ENCODE data around the gene DUSP1.

DUSP1 gene

DNA sequence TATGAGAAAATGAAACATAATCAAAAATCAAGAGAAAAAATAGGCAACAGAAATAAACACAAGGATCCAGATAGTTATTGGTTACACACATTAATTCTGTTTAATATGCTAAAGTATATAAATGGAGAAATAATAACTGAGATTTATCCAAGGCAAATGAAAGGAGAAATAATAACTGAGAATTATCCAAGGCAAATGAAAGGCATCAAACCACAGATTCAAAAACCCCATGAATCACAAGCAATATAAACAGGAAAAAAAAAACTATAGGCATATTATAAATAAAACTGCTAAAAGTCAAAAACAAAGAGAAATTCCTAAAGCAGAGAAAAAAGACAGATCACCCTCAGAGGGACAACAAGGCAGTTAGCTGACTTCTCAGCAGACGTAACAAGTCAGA is 10.9 kb downstream of the DUSP1 start:
- no peak for DNase-seq

DNA sequence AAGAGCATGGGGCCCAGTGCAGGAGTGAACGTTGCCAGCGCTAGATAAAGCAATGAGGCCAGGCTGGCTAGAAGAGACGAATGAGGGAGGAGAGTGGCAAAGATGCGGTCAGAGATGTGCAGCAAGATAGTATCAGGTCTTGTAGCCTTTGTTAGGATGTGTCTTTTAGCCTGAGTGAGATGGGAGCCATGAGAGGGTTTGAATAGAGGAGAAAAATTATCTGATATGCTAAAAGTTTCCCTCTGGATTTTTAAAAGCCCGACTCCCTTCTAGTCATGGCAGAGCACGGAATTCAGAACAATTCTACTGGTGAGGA is 12.2 kb downstream of the DUSP1 start:
- no peak for DNase-seq

- peak in 1 of 2 donors; percentile 13 for DNase-seq
Measured at GRCh38 chr5:172758077-172758833, 12.7 kb downstream of the DUSP1 start.

DNA sequence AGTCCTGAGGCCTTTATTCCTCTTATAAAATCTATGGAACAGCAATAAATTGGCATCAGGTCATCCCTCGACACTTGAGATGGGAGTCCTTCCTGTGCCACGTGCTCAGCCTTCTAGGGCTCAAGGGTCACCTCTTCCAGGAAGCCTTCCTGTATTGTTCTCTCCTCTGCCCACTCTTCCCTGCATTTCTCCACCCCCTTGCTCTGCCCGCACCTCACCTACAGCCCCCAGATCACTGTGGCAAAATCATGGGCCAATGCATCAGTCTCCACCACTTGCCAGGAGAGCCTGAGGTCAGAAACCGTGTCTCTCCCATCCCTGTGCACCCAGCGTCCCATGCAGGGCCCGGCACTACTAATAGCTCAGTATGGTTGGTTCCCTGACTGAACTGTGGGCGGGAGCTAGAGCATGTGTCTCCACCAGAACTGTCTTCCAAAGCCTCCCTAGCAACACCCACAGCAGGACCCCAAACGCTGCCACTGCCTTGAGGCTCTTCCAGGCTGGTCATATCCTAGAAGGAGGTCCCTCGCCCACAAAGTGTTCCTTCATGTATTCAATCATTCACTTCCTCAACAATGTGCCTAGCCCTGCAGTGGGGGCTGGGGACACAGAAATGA is 13.5 kb downstream of the DUSP1 start:
- DNase-seq = no peak

- DNase-seq = no peak
Measured at GRCh38 chr5:172756764-172757393, 14.1 kb downstream of the DUSP1 start.

- no peak for DNase-seq
Measured at GRCh38 chr5:172754596-172755356, 16.2 kb downstream of the DUSP1 start.

GRCh38 chr5:172753101-172753500 is 17.9 kb downstream of the DUSP1 start:
- DNase-seq = no peak

DNA sequence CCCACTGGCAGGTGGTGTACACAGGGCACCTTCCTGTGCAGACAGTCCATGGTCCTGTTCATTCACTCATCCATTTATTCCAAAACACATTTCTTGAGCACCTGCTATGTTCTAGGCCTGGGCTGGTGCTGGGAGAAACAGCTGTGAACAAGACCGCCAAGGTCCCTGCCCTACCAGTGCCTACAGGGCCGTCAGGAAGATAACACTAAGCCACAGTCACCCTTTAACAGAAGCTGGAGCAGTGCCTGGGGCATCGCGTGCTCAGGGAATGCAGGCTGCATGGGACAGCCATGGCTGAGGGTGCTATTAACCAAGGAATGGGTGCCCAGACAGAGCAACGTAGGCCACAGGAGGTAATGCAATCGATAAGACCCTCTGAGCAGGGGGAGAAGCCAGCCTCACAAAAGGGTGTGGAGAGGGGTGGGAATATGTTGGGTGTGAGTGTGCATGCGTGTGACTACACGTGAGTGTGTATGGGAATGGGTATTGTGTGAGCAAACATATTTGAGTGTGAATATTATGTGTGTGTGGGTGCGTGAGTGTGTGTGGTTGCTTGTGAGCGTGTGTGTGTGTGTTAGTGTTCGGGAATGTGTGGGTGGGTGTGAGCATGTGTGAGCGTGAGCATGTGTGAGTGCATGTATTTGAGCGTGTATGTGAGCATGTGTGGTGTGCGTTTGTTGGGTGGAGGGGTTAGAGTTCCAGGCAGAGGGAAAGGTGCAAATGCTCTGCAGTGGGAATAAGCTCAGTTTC is 19.1 kb downstream of the DUSP1 start:
- DNase-seq = no peak

GRCh38 chr5:172749881-172750633 is 20.9 kb downstream of the DUSP1 start:
- DNase-seq = no peak

- no peak for DNase-seq
Measured at GRCh38 chr5:172749076-172749475, 21.9 kb downstream of the DUSP1 start.

- DNase-seq = no peak
Measured at GRCh38 chr5:172748341-172748843, 22.6 kb downstream of the DUSP1 start.

DNA sequence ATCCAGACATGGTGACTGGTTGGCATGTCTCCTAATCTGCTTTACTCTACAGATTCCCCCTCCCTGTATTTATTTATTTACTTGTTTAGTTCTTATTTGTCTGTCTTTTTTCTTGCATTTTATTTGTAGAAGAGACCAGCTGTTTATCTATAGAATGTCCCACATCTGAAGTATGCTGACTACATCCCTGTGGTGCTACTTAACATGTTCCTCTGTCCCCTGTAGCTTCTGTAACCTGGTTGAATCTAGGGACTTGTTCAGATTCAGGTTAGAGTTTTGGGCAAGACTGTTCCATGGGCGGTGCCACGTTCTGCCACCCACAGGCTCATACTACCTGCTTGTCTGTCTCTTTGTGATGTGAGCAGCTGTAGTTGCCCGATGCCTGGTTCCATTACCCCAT is 23.5 kb downstream of the DUSP1 start:
- no peak for DNase-seq

DNA sequence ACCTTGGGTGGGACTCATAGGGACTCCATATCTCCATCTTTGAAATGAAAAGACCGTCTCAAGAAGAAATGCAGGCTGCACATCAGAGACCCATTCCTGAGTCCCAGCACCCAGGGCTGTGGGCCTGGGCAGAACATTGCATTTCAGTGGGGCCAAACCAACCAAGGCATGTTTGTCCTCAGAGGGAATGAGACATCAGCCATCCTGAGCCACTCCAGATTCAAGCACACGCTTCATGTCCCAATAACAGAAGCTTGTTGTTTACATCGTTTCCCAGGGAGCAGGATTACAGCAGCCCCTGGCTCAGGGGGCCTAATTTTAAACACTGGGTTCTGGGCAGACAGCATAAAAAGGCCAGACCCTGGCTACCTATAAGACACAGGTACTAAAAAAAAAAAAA is 24.3 kb downstream of the DUSP1 start:
- DNase-seq = no peak

- DNase-seq = no peak
Measured at GRCh38 chr5:172745838-172746237, 25.2 kb downstream of the DUSP1 start.

- no peak for DNase-seq
Measured at GRCh38 chr5:172745406-172745805, 25.6 kb downstream of the DUSP1 start.

DNA sequence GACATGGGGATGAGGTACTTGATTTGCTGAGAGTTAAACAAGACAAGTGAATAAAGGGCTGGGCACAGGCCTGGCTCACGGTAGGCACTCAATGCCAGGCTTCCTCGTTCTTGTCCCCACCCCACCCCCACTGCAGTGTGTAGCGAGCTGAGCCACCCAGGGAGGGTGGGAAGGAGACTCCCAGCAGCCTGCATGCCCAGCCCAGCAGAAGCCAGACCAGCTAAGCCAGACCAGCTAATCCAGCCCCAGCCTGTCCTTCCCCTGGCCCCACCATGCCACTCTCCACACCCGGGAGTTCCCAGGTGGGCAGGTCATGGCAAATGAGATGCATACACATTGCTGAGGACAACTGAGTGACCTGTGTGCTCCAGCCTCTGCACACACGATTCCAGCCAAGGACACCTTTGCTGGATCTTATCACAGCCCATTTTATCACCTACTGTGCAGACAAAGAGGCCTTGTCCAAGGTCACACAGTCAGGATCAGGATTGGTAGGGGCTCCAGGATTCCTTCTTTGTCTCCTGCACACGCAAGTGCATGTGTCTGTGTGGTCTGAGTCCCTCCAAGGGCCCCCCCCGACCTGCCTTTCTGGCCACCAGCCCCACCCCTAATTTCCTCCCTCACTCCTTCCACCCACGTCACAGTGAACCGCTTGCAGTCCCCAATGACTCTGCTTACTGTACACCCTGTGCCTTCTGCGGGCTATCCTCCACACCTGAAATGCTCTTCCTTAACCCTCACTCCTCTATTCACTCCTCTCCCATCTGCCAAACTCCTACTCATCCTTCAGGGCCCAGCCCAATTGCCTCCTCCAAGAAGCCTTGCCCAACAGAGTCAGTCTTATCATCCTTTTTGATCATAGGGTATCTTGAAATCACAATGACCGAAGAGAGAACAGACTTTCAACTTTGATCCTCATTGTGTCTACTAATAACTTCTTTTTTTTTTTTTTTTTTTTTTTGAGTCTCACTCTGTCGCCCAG is 26.6 kb downstream of the DUSP1 start:
- DNase-seq = no peak

DNA sequence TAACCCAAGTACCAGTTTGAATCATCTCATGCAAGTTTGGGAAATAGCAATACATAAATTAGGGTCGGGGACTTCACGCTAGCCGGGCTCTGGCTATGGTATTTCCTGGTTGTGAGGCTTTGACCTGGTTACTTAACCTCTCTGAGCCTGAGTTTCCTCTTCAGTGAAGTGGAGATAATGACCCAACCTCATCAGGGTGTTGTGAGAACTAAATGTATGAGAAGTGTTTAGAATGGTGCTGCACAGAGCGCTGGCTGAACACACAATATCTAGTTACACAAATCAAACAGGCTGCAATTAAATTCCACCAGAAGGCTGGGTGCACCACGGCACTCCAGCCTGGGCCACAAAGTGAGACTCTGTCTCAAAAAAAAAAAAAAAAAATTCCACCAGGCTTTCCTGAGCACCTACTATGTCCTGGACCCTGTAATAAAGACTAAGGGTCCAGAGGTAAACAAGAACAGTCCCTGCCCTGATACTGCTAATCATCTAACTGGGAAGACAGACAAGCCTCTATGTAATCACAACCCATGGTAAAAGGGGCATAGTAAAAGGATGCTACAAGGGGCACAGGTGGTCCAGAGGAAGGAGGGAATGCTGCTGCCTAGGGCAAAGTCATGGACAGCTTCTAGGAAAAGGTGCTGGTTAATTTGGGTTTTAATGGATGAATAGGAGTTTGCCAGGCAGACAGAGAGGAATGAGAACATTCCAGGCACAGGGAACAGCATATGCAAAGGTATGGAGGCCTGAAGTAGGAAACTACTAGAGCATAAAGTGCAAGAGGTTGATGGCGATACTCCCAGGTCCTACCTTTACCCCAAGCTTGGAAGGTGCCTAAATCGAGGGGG is 27.7 kb downstream of the DUSP1 start:
- DNase-seq = no peak

- no peak for DNase-seq
Measured at GRCh38 chr5:172741206-172741582, 29.8 kb downstream of the DUSP1 start.

GRCh38 chr5:172740428-172741205 is 30.4 kb downstream of the DUSP1 start:
- DNase-seq = peak in 1 of 2 donors; percentile 53

All from CD4-positive, alpha-beta T cell treated with Interferon alpha-2 for 1 hour (primary cell).